ENCODE data around the gene TET1.

DNA sequence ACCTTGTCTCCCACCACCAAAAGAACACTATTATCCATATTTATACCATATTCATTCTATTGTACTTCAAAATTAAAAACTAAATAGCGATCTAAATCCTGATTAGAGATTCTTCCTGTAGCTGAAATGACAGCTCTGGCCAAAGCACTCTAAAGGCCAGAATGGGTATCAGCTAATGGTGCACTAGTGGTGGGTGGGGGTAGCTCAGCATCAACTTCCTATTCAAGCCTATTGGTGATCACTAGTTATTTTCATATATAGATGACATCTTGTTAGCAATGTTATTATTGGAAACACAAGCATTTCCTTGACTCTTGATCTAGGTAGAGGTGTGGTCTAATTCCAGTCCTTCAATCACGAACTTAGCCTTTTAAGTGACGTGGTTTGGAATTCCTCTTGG is 43.6 kb downstream of the TET1 start:
- TF ChIP-seq JUNB (IDR thresholded peaks at IDR 0.05), result no peak
- TF ChIP-seq CHD2 (IDR thresholded peaks at IDR 0.05; ENCODE audit: low read length, partially characterized antibody), result no peak
- TF ChIP-seq GATA3 (IDR thresholded peaks at IDR 0.05; ENCODE audit: borderline replicate concordance), result no peak
- TF ChIP-seq, protein P1, sequence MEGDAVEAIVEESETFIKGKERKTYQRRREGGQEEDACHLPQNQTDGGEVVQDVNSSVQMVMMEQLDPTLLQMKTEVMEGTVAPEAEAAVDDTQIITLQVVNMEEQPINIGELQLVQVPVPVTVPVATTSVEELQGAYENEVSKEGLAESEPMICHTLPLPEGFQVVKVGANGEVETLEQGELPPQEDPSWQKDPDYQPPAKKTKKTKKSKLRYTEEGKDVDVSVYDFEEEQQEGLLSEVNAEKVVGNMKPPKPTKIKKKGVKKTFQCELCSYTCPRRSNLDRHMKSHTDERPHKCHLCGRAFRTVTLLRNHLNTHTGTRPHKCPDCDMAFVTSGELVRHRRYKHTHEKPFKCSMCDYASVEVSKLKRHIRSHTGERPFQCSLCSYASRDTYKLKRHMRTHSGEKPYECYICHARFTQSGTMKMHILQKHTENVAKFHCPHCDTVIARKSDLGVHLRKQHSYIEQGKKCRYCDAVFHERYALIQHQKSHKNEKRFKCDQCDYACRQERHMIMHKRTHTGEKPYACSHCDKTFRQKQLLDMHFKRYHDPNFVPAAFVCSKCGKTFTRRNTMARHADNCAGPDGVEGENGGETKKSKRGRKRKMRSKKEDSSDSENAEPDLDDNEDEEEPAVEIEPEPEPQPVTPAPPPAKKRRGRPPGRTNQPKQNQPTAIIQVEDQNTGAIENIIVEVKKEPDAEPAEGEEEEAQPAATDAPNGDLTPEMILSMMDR (IDR thresholded peaks at IDR 0.05), result no peak
- no peak for TF ChIP-seq POLR2A (IDR thresholded peaks at IDR 0.05; ENCODE audit: low read length)
- no peak for TF ChIP-seq SMC3 (IDR thresholded peaks at IDR 0.05)
- TF ChIP-seq, protein P2, sequence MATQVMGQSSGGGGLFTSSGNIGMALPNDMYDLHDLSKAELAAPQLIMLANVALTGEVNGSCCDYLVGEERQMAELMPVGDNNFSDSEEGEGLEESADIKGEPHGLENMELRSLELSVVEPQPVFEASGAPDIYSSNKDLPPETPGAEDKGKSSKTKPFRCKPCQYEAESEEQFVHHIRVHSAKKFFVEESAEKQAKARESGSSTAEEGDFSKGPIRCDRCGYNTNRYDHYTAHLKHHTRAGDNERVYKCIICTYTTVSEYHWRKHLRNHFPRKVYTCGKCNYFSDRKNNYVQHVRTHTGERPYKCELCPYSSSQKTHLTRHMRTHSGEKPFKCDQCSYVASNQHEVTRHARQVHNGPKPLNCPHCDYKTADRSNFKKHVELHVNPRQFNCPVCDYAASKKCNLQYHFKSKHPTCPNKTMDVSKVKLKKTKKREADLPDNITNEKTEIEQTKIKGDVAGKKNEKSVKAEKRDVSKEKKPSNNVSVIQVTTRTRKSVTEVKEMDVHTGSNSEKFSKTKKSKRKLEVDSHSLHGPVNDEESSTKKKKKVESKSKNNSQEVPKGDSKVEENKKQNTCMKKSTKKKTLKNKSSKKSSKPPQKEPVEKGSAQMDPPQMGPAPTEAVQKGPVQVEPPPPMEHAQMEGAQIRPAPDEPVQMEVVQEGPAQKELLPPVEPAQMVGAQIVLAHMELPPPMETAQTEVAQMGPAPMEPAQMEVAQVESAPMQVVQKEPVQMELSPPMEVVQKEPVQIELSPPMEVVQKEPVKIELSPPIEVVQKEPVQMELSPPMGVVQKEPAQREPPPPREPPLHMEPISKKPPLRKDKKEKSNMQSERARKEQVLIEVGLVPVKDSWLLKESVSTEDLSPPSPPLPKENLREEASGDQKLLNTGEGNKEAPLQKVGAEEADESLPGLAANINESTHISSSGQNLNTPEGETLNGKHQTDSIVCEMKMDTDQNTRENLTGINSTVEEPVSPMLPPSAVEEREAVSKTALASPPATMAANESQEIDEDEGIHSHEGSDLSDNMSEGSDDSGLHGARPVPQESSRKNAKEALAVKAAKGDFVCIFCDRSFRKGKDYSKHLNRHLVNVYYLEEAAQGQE (IDR thresholded peaks at IDR 0.05), result no peak
- TF ChIP-seq, protein P3, sequence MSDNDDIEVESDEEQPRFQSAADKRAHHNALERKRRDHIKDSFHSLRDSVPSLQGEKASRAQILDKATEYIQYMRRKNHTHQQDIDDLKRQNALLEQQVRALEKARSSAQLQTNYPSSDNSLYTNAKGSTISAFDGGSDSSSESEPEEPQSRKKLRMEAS (IDR thresholded peaks at IDR 0.05), result no peak
- no peak for TF ChIP-seq ZFP36 (IDR thresholded peaks at IDR 0.05; ENCODE audit: borderline replicate concordance, partially characterized antibody)
- TF ChIP-seq NR3C1 (IDR thresholded peaks at IDR 0.05), result no peak
- no peak for TF ChIP-seq RAD21 (conservative IDR thresholded peaks at IDR 0.05 in 1 of 2, IDR thresholded peaks at IDR 0.05 in 1 of 2)
- TF ChIP-seq, protein P4, sequence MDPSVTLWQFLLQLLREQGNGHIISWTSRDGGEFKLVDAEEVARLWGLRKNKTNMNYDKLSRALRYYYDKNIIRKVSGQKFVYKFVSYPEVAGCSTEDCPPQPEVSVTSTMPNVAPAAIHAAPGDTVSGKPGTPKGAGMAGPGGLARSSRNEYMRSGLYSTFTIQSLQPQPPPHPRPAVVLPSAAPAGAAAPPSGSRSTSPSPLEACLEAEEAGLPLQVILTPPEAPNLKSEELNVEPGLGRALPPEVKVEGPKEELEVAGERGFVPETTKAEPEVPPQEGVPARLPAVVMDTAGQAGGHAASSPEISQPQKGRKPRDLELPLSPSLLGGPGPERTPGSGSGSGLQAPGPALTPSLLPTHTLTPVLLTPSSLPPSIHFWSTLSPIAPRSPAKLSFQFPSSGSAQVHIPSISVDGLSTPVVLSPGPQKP (IDR thresholded peaks at IDR 0.05; ENCODE audit: low read depth, low read length), result no peak
- TF ChIP-seq RNF2 (IDR thresholded peaks at IDR 0.05; ENCODE audit: borderline replicate concordance, low read depth), result no peak

All from A549 (cell line).